Prostate gland (tissue), 2 donors: ENCODE results near the gene ARFIP2. TPM values are rescaled to one million over a fixed set of nuclear protein-coding genes. Genes with fewer than 3 reads are reported as not detected.
A peak's percentile ranks its signal among the peaks of the same experiment; 100 is the strongest.

Experiments used
- DNase-seq: peaks from one replicate; pipeline ENCODE4 v3.0.0-alpha.2; 2019; ENCODE audit warnings: low spot score
- H3K27ac ChIP-seq, 2 donors: fragments of 200-600 bp; sonication (generic); 2 replicates each; pipeline ENCODE4 v1.5.1; 2017 to 2019
- H3K27me3 ChIP-seq: fragments of 200-600 bp; sonication (generic); replicated peaks from 2 replicates; pipeline ENCODE4 v1.5.1; 2019; ENCODE audit not compliant: insufficient read depth
- H3K36me3 ChIP-seq, 2 donors: fragments of 200-600 bp; sonication (generic); 1 replicate in 1 of 2; 2 replicates in 1 of 2; pipeline versions ENCODE4 v1.5.1 to v1.8.1; 2017 to 2019
- H3K4me1 ChIP-seq: fragments of 200-600 bp; sonication (generic); replicated peaks from 2 replicates; pipeline ENCODE4 v1.5.1; 2019
- H3K4me3 ChIP-seq, 2 donors: fragments of 200-600 bp; sonication (generic); 2 replicates each; pipeline ENCODE4 v1.5.1; 2017 to 2019
- H3K9me3 ChIP-seq: fragments of 200-600 bp; sonication (generic); 2 replicates; pipeline ENCODE4 v1.5.1; 2017
- CTCF ChIP-seq, 4 experiments: fragments of 200-600 bp in 2 of 4; fragments of 450-650 bp in 2 of 4; sonication (generic) in 2 of 4; IDR thresholded peaks; 1 replicate in 3 of 4; 2 replicates in 1 of 4; pipeline ENCODE4 v1.5.1; 2016 to 2019; ENCODE audit warnings: antibody characterized with exemption in 4 of 4, mild to moderate bottlenecking in 2 of 4, moderate library complexity in 2 of 4
- POLR2A ChIP-seq: fragments of 450-650 bp; IDR thresholded peaks from one replicate; pipeline ENCODE4 v1.6.1; 2016; ENCODE audit warnings: antibody characterized with exemption, mild to moderate bottlenecking
- POLR2AphosphoS5 ChIP-seq: sonication (generic); formaldehyde crosslinking; IDR thresholded peaks from one replicate; pipeline ENCODE4 v1.6.1; 2017; ENCODE audit warnings: antibody characterized with exemption
- WGBS: methylation state at CpG from one replicate; pipeline ENCODE4 v1.1.5; 2018; 5-methylcytosine and 5-hydroxymethylcytosine counted together
- intact Hi-C: fragments of 100-400 bp; cut with DNase I; formaldehyde crosslinking; loops from one replicate; pipeline ENCODE4 v1.14.2; 2022
- total RNA-seq, 2 donors: library from RNA; depleted of rRNA; stranded (reverse); fragments of >200 nt; gene quantifications; one replicate each; pipeline ENCODE4 v1.1.0, GENCODE V29; 2016

The ARFIP2 gene
- total RNA-seq, 2 donors from 2014 or later, result 87.3 to 110 TPM

GRCh38 chr11:6458352-6459098 lies 22.6 kb downstream of the ARFIP2 start:
- peaks cover 0 to 16% of the 10 kb centered on the region in 2 donors for H3K36me3 ChIP-seq
- H3K4me3 ChIP-seq, result no peak overlapping the region
- WGBS, result 39% methylated on average over 2 of the region's 2 CpGs

GRCh38 chr11:6457581-6458320 lies 23.4 kb downstream of the ARFIP2 start:
- H3K27ac ChIP-seq, result no peak overlapping the region
- no peak for DNase-seq
- no peak overlapping the region for H3K4me3 ChIP-seq
- no peaks in the 10 kb centered on the region for H3K9me3 ChIP-seq
- intact Hi-C loops, result no loop called here
- no peaks in the 10 kb centered on the region for H3K4me1 ChIP-seq
- H3K36me3 ChIP-seq, result peaks cover 0 to 16% of the 10 kb centered on the region in 2 donors
- 88% methylated on average over 26 of the region's 26 CpGs for WGBS
- no peaks in the 10 kb centered on the region for H3K27me3 ChIP-seq
- no peak for TF ChIP-seq POLR2AphosphoS5
- TF ChIP-seq POLR2A, result no peak
- TF ChIP-seq CTCF (IDR thresholded peaks at IDR 0.05), result no peak

More at GRCh38 chr11:6458352-6459098, 22.6 kb downstream of the ARFIP2 start:
- no peak overlapping the region for H3K27ac ChIP-seq
- DNase-seq, result no peak
- no peaks in the 10 kb centered on the region for H3K9me3 ChIP-seq
- no peak for TF ChIP-seq POLR2AphosphoS5
- TF ChIP-seq CTCF (IDR thresholded peaks at IDR 0.05), result no peak
- no peak for TF ChIP-seq POLR2A
- intact Hi-C loops, result no loop called here
- H3K27me3 ChIP-seq, result no peaks in the 10 kb centered on the region
- H3K4me1 ChIP-seq, result no peaks in the 10 kb centered on the region

- WGBS, result 95% methylated on average over 37 of the region's 56 CpGs
- Histone ChIP-seq H3K27me3 (no peaks in the 10 kb centered on the region), H3K27ac (no peak overlapping the region), H3K4me1 (no peaks in the 10 kb centered on the region), H3K4me3 (no peak overlapping the region), H3K9me3 (no peaks in the 10 kb centered on the region), H3K36me3 (peaks cover 0 to 16% of the 10 kb centered on the region in 2 donors)
- intact Hi-C loops, result no loop called here
- no peak for TF ChIP-seq POLR2AphosphoS5
- no peak for TF ChIP-seq CTCF (IDR thresholded peaks at IDR 0.05)
- TF ChIP-seq POLR2A, result no peak
- DNase-seq, result no peak
These were observed 24.6 kb downstream of the ARFIP2 start for GRCh38 chr11:6456361-6457073.

GRCh38 chr11:6455070-6455469 lies 26.1 kb downstream of the ARFIP2 start:
- Histone ChIP-seq H3K4me3 (no peak overlapping the region), H3K27ac (no peak overlapping the region), H3K27me3 (no peaks in the 10 kb centered on the region), H3K36me3 (peaks cover 0 to 22% of the 10 kb centered on the region in 2 donors), H3K4me1 (no peaks in the 10 kb centered on the region), H3K9me3 (no peaks in the 10 kb centered on the region)
- no peak for TF ChIP-seq POLR2A
- peak; percentile 62 for TF ChIP-seq POLR2AphosphoS5
- peak; percentile 27 for DNase-seq
- intact Hi-C loops, result no loop called here
- WGBS, result 67% methylated on average over 2 of the region's 2 CpGs

GRCh38 chr11:6453152-6453551 lies 28.0 kb downstream of the ARFIP2 start:
- peaks cover 0 to 22% of the 10 kb centered on the region in 2 donors for H3K36me3 ChIP-seq
- H3K27me3 ChIP-seq, result no peaks in the 10 kb centered on the region
- H3K27ac ChIP-seq, result no peak overlapping the region
- H3K4me3 ChIP-seq, result no peak overlapping the region
- no peak for DNase-seq
- TF ChIP-seq POLR2AphosphoS5 (no peak), CTCF (IDR thresholded peaks at IDR 0.05) (no peak), POLR2A (no peak)
- intact Hi-C loops, result no loop called here
- H3K4me1 ChIP-seq, result no peaks in the 10 kb centered on the region
- H3K9me3 ChIP-seq, result no peaks in the 10 kb centered on the region
- WGBS, result 95% methylated on average over 2 of the region's 2 CpGs
